Measurements from ENCODE around the gene HEXIM2. TPM values are rescaled to one million over a fixed set of nuclear protein-coding genes. Genes with fewer than 3 reads are reported as not detected.

HEXIM2 gene
- total RNA-seq, 1 experiment from 2014 or later: 13.5 TPM

DNA sequence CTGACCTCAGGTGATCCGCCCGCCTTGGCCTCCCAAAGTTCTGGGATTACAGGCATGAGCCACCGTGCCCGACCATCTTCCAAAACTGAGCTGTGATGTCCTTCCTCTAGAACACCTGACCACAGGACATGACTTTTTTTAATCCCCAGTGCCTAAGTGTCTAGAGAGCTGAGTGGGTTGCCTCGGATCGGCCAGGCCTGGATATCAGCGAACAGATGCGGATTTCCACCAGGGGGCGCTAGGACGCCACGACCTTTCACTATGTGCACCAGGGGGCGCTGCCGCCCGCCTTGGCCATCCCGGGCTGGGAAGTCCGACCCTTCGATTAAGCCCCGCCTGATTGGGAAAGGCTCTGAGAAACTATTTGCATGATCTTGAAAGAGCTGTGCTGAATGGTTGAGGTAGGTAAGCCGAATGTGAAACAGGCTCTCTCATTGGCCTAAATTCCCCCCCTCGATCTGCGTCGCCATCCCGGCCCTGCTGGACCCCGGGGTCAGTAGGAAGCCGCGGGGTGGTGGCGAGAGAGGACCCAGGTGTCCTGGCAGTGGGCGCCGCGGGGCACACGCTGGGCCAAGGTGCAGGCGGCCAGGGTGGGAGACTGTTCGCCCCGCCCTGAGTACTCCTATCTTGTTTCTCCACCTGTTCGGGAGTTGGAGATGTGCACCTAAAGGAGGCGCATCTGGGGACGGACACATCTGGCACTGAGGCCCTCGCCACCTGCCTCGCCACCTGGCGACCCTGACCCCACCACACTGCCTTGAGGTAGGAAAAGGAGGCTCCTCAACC, 26.3 kb upstream of the HEXIM2 start, which contains the start of gene ACBD4 (continued):
- TF ChIP-seq, protein P1, sequence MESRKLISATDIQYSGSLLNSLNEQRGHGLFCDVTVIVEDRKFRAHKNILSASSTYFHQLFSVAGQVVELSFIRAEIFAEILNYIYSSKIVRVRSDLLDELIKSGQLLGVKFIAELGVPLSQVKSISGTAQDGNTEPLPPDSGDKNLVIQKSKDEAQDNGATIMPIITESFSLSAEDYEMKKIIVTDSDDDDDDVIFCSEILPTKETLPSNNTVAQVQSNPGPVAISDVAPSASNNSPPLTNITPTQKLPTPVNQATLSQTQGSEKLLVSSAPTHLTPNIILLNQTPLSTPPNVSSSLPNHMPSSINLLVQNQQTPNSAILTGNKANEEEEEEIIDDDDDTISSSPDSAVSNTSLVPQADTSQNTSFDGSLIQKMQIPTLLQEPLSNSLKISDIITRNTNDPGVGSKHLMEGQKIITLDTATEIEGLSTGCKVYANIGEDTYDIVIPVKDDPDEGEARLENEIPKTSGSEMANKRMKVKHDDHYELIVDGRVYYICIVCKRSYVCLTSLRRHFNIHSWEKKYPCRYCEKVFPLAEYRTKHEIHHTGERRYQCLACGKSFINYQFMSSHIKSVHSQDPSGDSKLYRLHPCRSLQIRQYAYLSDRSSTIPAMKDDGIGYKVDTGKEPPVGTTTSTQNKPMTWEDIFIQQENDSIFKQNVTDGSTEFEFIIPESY (IDR thresholded peaks at IDR 0.05; ENCODE audit: extremely low read depth, insufficient replicate concordance, low read length): peak; percentile 19
- no peak for TF ChIP-seq FOSL1 (IDR thresholded peaks at IDR 0.05; ENCODE audit: low read depth)

- Histone ChIP-seq H3K9me2 (ENCODE audit: insufficient read depth) (no peaks in the 10 kb centered on the region), H3K4me3 (replicated peaks in 1 of 2; ENCODE audit: low read depth in 1 of 2, low read length in 2 of 2) (peak overlapping the region; percentile 41 to 50), H3K36me3 (ENCODE audit: control insufficient read depth in 1 of 2, insufficient read depth in 2 of 2, low read length in 2 of 2) (no peaks in the 10 kb centered on the region), H3K4me1 (ENCODE audit: control insufficient read depth in 1 of 2, insufficient read depth in 2 of 2, low read length in 2 of 2) (peaks cover 8 to 30% of the 10 kb centered on the region in 2 experiments), H3K27ac (ENCODE audit: low read depth, low read length) (peak overlapping the region; percentile 38; the same call in 1 of the 2 replicates), H2AFZ (ENCODE audit: low read depth, low read length, poor library complexity, severe bottlenecking) (no peak overlapping the region), H3K9ac (ENCODE audit: low read length) (peak overlapping the region; percentile 48), H3K27me3 (ENCODE audit: insufficient read depth, low read length) (no peaks in the 10 kb centered on the region), H3K79me2 (ENCODE audit: insufficient read depth, low read length) (peaks cover 9% of the 10 kb centered on the region), H4K20me1 (ENCODE audit: insufficient read depth) (no peaks in the 10 kb centered on the region), H3K4me2 (ENCODE audit: low read length) (peak overlapping the region; percentile 78), H3K9me3 (ENCODE audit: control insufficient read depth in 1 of 2, insufficient read depth in 1 of 2, low read depth in 1 of 2, low read length in 2 of 2) (no peaks in the 10 kb centered on the region)
- DNase-seq (ENCODE audit: low read depth, low spot score): no peak
- BruUV-seq (replicated peaks): no TSS peak
- CTCF ChIA-PET: interaction anchor here (0.6 to 3.5 kb wide), 61 partner anchors 9 to 365 kb away, joined by 3 to 157 read pairs (median 5); partner anchors contain the start of genes C1QL1, DCAKD, HEXIM1 and HEXIM2
- intact Hi-C loops (cut with micrococcal nuclease): loop anchor here (1.0 to 10.0 kb wide), 4 partner anchors 61 to 361 kb away; no protein-coding TSS in a partner anchor
- RAD21 ChIA-PET (ENCODE audit: low non-redundant PET in 1 of 2, low total read pairs in 2 of 2, uncharacterized antibody in 2 of 2, unreplicated experiment in 2 of 2): interaction anchor here (0.7 to 2.1 kb wide), 10 partner anchors 13 to 218 kb away, joined by 3 to 25 read pairs (median 4); no protein-coding TSS in a partner anchor
- POLR2A ChIA-PET: interaction anchor here (0.9 to 2.3 kb wide), 8 partner anchors 10 to 168 kb away, joined by 3 to 32 read pairs (median 4); partner anchors contain the start of genes C1QL1 and HEXIM1
- no peak for ATAC-seq
- TF ChIP-seq EGR1 (IDR thresholded peaks at IDR 0.05; ENCODE audit: low read depth) (no peak), ELF1 (IDR thresholded peaks at IDR 0.05; ENCODE audit: borderline replicate concordance, low read depth) (no peak)
Measured at GRCh38 chr17:45135978-45136791, 25.5 kb upstream of the HEXIM2 start.

Measured in HCT116 (cell line).